Activated CD8-positive, alpha-beta memory T cell treated with anti-CD3 and anti-CD28 coated beads, Interleukin-2, amount 50 U/mL, for 24 hours (primary cell): ENCODE results near the gene RNF150.
"Not testable (repeated sequence)": the region's sequence is repeated elsewhere in the genome, so short reads cannot be mapped to it uniquely, and the experiment has no call there.

Source experiments
- DNase-seq: peaks from one replicate; pipeline ENCODE4 v3.0.0-alpha.2; 2020; ENCODE audit errors: extremely low read depth

RNF150 gene

DNA sequence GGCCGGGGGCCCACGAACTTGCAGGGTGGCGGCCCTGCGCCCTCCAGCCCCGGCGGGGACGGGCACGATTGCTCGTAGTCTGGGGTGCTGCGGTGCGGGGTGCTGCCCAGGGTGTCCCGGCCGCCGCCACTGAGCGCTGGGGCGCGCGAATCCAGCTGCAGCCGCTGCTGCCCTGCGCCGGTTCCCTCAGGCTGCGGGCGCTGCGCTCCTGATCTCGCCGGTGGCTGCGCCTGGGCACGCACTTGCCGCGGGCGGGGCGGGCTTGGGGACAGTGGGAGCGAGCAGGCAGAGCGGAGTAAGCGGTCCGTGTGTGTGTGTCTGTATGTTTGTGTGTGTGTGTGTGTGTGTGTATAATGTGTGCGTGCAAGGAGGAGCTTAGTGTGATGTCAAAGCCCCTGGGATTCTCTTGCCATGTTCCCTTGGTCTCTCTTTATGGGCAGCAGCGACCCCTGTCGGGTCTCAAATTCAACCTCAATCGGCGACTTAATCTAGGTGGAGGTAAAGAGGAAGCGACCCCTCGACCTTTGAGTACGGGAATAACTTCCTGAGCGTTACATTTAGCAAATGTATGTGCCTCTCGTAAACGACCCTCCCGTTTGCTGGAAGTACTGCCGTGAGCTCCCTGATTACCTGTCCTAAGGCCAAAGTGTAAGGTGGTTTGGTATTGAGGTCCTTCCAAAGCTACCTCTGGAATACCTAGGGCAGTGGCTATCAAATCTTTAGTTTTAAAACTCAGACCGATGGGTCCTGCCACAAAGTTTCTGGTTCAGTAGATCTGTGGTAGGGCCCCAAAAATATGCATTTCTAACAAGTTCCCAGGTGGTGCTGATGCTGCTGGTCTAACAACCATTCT is at the start of gene RNF150:
Gene RNF150 (minus strand): TSS at position 324 of the 853 bp plus-strand sequence.
- DNase-seq: no peak

DNA sequence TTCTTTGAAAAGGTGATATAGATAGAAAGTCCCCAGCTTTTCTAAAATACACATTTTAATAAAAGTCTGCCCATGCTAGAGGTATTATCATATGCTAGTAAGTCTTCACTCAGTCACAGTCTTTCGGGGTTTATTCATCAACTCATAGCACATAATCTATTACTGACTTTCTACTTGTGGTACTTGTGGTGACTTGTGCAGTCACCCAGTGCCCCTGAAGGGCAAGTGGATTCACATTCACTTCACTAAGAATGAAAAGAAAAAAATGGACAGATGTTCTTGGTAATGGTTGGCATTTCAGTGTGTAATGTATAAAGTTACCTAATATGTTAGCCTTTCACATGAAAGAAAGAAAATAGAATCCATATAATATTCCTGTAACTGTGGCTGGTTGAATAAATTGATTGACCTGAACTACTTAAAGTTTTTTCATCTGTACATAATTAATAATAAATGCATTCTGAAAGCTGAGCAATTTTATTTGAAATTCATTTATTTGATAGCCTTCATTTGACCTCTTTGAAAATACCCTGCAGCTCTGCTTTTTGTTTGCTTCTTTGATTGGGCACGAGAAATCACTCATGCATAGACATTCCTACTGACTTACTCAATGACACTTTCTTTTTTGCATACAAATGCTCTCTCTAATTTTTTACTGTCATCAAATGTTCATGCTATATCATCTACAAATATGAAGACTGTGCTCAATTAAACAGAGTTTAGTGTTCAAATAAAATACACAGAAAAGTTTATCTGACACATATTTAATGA is 47.9 kb upstream of the RNF150 start:
- DNase-seq: no peak

DNA sequence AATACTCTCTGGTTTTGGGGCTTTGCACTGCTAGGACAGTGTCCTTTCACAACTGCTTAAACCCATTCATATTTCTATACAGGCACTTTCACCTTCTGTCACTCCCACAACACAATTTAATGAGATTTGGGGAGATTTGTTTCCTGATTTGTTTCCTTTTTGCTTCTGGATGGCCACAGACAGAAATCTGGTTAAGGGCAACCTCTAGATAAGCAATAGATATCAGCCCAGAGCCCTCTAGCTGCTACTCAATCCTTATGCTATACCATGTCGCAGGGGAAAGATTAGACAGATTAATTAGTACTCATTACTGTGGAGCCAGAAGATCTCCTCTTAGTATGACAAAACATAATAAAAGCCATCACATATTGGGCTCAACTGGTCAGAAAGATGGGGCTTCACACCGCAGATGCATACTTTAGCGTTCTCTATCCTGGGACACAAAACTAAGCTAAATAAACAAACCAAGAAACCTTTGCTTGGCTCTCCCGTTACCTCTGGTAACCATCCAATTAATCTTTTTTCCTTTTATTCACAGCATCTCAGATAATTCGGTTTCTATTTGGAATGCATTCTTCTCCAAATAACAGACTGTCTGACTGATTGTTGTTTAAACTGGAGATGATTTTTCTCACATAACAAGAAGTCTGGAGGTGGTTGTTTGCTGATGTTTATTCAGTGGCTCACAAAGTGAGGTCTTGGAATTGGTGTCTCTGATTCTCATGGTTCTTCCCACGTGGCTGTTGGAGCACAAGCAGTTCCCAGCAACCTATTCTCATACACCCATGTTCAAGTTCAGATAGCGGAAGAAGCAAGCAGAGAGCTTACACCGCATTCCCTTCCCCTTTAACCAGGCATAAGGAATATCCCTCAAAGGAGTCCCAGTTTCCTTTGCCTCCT is 46.5 kb upstream of the RNF150 start:
- DNase-seq: no peak

DNA sequence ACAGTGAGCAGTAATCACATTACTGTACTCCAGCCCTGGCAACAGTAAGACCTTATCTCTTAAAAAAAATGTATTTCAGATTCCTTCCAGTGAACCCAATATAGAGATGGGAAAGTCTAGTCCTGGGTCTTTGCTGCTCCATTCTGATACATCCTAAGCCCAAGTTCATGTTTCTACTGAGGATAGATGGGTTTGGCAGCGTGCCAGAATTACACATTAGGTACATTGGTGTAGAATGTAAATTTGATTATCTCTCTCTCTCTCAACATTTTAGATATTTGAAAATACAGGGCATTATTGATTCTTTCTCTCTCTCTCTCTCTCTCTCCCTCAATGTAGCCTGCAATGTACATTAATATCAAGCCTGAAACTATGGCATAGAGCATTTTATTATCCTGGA is 43.9 kb upstream of the RNF150 start:
- DNase-seq: no peak

DNA sequence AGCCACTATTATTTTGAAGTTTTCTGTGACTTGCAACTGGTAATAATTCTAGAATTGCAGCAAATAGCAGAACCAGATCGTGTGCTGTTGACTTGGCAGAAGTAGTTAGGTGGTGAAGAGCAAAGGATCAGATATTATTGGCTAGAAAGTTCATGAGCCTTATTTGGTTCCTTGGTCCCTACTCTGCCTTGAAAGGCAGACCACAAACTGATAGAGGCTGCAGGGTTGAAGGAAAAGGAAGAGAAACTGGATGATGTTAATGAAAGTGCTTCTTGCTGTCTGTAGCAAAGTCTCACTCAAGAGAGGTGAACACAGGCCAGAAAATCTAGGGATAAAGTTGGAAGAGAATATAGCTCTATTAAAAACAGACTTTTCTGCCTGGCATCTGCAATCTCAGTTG is 41.2 kb upstream of the RNF150 start:
- DNase-seq: no peak

DNA sequence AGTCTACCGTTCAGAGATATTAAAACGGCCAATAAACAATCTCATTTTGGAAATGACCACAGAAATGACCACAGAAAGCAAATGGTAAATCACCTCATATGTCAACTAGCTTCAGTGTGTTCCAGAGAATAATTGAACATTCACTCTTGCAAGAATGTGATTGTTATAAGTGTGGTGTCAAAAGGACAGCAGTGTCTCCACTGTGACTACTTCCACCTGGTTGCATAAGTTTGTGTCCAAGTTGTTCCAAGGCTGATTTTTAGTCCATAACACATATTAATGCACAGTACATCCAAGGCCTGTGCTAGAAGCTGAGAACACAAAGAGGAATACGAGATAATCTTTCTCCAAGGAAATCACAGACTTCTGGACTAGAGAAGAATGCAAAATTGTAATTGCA is 37.4 kb upstream of the RNF150 start:
- DNase-seq: no peak

DNA sequence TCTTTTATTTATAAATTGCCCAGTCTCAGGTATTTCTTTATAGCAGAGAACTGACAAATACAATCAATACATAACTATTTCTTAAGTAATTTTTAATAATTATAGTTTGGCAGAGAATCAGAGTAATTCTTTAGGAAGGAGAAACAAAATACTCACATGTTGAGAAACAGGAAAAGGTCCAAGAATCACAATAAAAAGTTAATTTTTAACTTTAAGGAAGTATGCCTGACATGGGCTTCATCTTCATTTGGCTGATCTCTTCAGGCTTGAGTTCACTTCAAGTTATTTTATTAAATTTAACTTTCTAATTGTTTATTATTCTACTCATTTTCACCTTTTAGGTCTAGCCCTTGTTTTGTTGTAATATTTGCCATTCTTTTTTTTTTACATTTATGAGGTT is 36.1 kb upstream of the RNF150 start:
- DNase-seq: no peak

DNA sequence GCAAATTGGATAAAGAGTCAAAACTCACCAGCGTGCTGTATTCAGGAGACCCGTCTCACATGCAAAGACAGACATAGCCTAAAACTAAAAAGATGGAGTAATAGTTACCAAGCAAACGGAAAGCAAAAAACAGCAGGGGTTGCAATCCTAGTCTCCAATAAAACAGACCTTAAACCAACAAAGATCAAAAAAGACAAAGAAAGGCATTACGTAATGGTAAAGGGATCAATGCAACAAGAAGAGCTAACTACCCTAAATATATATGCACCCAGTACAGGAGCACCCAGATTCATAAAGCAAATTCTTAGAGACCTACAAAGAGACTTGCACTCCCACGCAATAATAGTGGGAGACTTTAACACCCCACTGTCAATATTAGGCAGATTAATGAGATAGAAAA is 31.7 kb upstream of the RNF150 start:
- DNase-seq: not testable (repeated sequence)

DNA sequence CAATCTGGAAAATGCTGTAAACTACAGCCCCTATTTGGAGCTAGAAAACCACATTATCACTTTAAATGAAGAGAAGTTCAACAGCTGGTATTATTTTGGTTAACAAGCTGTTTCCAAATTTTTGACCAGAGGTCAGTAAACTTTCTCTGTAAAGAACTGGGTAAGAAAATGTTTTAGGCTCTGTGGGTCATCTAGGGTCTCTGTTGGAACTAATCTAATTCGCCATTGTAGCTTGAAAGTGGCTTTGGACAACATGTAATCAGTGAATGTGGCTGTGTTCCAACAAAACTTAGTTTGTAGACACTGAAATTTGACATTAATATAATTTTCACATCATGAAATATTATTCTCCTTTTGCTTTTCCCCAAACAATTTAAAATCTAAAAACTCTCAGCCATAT is 25.8 kb upstream of the RNF150 start:
- no peak for DNase-seq

DNA sequence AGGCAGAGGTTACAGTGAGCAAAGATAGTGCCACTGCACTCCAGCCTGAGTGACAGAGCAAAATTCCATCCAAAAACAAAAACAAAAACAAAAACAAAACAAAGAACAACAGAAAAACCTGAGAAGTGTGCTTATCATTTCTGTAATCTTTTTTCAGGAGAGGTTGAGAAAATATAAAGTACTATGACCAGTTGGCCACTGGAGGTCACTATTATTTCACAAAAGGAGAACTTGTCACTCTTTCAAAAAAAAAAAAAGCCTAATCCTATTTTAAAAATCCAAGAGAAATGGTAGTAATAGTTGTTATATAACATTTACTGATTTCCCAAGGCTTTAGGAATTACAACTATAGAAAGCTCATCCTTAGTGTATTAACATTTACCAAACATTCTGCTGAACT is 24.9 kb upstream of the RNF150 start:
- DNase-seq: no peak

DNA sequence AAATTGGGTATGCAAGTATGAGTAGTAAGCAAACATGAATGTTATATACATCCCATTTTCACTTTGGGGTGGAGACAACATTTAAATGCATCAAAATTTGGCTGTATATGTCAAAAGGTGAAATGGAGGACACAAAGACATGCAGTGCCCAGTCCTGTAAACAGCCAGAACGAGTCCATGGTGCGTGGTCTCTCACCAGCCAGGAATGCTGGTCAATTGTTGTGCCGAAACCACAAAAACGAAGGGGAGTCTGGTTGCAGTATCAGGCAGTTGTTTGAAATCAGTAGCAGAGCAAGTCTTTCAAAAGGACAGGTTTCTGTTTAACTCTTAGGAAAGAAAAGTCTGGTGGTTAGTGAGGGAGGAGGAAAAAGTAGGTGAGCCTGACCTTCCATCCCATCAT is 22.3 kb upstream of the RNF150 start:
- no peak for DNase-seq

DNA sequence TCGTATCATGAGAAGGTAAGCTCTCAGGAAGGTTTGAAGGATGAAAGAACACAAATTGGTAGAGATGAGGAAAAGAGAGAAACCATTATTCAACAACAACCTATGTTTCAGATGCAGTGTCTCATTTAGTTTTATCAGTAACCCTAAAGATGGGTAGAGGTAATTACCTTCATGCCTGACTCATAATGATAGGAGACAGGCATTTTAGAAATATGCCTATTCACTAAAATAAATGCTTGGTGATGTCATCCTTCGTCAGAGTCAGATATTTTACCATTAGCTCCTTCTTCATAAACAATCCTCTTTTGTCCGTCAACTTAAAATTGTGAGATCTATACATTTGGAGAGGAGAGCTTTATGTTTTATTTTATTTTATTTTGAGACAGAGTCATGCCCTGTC is 21.5 kb upstream of the RNF150 start:
- no peak for DNase-seq

DNA sequence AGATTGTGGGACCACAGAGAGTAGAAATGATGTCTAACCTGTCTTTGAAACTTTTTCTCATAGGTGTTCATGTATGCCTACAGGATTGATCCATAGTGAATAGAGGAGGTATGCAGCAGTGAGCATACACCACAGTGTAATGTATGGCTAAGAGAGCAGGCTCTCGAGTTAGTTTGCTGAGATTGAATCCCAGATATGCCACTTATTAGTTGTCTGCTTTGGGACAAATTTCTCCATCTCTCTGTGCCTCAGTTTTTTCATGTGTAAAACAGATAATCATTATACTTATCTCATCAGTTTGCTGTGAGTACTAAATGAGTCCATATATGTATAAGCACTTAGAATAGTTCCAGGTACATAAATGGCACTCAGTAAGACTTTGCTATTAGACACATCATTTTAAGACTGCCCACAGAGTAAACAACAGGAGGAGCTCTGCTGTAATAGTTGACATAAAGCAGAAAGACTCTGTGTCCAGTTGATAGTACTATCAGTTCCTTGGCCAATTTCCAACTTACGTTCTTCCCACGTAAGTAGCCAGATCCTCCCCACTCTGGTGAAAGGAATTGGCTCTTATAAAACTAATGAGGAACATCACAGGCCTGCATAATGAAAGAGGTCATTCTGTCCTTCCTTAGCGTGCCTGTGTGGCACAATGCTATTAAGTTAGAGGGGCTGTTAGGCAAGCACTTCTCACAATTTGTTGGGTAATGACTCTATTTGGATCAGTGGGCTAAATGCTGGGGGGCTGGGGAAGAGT is 20.7 kb upstream of the RNF150 start:
- DNase-seq: no peak

DNA sequence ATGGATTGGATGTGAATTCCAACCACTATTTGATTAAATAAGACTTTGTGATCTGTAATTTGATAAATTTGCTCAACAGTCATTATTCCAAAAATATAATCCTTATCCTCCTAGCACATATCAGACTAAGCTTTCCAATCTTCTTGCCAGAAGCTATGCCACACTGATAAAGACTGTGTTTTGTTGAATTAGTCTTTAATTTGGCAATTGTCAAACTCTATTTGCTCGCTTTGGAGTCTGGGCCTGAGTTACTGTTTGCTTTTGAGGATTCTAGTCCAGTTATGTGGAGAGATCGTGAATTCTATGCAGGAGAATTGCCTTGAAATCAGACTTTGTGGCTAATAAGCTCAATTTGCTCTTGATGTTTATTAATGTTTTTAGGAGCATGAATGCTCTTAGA is 10.9 kb upstream of the RNF150 start:
- no peak for DNase-seq

DNA sequence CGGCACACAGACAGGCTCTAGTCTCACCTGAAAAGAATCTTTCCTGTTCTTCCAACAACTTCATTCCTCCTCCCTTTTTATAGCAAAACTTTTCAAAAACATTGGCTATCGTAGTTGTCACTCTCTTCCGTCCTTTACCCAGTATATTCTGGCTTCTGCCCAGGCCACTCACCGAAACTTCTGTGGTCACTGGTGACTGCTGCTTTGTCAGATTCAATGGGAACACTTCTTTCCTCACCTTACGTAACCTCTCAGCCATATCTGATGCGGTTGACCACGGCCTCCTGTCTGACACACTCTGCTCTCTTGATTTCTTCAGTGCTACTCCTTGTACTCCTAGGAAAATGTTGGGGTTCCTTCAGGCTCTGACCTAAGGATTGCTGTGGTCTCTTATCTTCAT is 9.2 kb upstream of the RNF150 start:
- no peak for DNase-seq

DNA sequence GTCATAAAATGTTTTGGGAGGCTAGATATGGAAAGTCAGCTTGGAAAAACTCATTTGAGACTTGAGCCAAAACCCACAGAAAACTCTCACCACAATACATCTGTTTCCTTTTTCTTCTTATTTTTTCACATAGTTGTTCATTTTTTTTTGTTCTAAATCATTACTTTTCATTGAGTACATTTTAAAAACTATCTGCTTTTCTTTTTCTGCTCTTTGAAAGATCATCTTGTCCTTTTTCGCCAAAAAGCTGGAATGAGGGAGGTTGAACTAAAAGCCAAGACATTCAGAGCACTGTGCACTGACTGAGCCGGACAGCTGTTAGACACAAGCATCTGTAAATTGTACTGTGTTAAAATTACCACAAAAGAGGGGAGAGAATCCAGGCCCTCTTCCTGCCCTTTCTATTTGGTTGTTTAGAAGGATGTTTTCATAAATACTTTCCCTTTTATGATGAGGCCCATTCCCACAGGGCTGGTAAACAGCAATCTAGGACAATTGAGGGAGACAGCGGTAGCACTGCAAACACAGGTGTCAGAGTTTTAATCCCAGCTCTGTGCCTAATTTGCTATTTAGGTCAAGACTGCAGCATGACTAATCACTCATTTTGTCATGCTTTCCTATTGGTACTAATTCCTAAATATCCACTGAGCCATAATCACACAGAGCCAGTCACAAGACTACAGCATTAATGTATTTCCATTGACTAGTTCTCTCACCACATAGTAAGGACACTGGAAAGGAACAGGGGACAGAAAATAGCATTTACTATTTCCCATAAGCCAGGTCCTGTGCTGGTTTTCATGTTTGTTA is 7.3 kb upstream of the RNF150 start:
- no peak for DNase-seq

DNA sequence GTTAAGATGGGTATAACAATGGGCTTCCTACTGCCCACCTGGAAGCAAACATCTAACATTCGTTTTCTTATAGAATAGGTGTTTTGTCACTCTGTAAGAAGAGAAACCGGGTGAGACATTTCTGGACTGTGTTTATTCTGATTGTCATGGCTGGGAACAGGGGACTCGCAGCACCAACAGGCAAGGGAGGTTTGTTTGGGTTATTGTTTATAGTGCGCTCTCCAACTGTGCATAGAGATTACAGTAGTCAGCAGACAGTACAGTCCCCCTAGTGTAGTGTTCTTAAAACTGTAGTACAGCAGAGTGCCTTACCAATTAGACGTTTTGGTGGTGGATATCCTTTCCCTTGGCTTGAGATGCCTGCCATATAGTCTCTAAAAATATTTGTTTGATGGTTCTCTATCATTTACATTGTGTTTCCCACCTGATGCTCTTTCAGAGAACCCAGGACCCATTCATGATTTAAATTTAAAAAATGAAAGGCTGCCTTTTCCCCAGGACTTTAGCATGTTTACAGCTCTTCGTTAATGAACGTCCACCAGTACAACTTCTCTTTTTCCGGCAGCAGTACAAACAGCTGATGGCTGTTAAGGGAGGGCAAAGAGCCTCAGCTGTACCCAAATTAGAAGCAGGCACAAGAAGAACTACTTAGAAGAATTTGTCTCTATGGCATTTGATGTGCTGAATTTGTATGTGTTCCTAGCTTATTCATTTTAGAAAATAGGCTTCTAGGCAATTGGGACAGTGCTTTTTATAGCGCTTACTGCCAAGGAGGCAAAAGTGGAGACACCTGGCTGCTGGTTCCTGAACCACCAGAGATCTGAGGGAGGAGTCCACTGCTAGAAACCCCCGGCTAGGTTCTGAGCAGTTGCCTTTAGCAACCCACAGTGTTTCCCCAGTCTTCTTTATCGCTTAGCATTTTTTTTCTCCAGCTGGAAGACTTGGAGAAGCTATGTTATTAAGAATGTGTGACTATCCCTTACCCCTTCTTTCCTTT is 1.0 kb upstream of the RNF150 start:
- DNase-seq: no peak

DNA sequence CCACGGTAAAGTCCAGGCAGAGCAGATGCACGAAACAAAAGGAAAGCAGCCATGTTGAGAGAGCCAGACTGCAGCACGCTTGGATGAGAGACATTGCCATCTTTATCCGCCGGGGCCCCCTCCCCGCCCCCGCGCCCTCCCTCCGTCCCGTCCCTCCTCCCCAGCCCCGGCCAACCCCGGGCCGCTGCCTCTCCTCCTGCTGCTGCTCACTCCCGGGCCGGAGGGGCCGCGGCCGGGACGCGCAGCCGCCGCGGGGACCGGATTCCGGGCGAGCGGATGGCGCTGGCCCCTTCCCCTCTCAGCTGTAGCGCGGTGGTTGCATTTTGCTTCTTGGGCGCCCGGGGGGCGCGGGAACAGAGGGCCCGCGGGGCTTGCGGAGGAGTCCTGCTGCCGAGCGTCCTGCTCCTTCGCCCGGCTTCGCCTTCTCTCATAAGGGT is 542 bp downstream of the RNF150 start:
- DNase-seq: no peak

DNA sequence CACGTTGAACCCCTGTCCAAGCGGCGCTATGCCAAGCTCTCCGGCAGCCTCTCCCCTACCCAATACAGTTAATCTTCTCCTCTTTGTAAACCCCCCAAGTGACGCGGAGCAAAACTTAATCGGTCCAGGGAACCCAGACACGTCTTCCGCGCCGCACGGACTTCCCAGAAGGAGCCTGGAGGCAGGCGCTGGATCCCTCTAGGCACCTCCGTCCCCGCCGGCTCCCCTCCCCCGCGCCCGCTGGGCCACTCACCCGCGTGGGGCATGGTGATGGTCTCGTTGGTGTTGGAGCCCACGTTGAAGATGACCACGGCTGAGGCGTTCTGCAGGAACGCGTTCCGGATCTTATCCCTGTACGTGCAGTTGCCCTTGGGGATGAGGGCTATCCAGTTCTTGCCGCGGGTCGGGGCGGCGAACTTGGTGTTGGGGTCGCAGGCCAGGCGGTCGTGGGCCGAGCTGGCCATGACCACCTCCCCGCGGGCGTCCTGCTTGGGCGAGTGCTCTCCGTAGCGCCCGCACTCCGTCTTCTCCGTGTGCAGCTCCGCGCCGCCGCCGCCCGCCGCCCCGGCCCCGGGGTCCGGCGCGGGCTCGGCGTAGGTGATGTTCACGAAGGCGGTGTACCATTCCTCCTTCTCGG is 1.1 kb downstream of the RNF150 start:
- DNase-seq: no peak
